ENCODE measurements around the gene PLA2G4E.

DNA sequence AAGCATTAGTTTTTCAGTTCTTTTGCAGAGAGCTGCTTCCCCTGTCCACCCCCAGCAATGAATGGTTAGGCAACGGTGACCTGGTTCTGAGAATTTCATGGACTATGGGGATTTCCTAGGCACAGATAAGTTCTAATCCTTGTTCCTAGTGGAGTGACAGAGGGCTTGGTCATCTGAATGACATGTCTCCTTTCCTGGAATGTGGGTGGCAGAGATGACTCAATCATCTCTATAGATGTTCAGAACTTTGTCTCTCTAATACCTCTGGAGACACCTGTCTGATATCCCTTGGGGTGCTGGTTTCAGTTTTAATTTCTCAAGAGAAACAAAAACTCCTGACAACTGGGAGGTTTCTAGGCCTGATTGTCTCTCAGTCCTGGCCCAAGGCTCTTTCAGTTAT, 10.4 kb downstream of the PLA2G4E start:
- TF ChIP-seq, protein P1, sequence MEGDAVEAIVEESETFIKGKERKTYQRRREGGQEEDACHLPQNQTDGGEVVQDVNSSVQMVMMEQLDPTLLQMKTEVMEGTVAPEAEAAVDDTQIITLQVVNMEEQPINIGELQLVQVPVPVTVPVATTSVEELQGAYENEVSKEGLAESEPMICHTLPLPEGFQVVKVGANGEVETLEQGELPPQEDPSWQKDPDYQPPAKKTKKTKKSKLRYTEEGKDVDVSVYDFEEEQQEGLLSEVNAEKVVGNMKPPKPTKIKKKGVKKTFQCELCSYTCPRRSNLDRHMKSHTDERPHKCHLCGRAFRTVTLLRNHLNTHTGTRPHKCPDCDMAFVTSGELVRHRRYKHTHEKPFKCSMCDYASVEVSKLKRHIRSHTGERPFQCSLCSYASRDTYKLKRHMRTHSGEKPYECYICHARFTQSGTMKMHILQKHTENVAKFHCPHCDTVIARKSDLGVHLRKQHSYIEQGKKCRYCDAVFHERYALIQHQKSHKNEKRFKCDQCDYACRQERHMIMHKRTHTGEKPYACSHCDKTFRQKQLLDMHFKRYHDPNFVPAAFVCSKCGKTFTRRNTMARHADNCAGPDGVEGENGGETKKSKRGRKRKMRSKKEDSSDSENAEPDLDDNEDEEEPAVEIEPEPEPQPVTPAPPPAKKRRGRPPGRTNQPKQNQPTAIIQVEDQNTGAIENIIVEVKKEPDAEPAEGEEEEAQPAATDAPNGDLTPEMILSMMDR (conservative IDR thresholded peaks at IDR 0.05 in 1 of 2, IDR thresholded peaks at IDR 0.05 in 1 of 2; ENCODE audit: low read depth in 1 of 2, low read length in 2 of 2): no peak
- no peak for TF ChIP-seq EZH2 (IDR thresholded peaks at IDR 0.05; ENCODE audit: low read length, missing control alignments)

Data from fibroblast of lung (primary cell).